Measurements from ENCODE around the gene PAXIP1.

GRCh38 chr7:154986200-154986945 is 16.6 kb downstream of the PAXIP1 start:
- TF ChIP-seq POLR2A (IDR thresholded peaks at IDR 0.05): no peak
- no peak for TF ChIP-seq CTCF (IDR thresholded peaks at IDR 0.05 in 4 of 5, conservative IDR thresholded peaks at IDR 0.05 in 1 of 5)
